Tibial nerve (tissue), 3 donors: ENCODE results near the gene CACNG1.

Source experiments
- CTCF ChIP-seq, 5 experiments: fragments of 200-600 bp in 3 of 5; fragments of 450-650 bp in 2 of 5; sonication (generic) in 3 of 5; IDR thresholded peaks; one replicate each; pipeline ENCODE4 v1.5.1; 2016 to 2019; ENCODE audit warnings: antibody characterized with exemption in 5 of 5, mild to moderate bottlenecking in 3 of 5, moderate library complexity in 2 of 5
- POLR2A ChIP-seq, 2 donors: fragments of 450-650 bp; IDR thresholded peaks; one replicate each; pipeline ENCODE4 v1.6.1; 2017; ENCODE audit warnings: antibody characterized with exemption in 2 of 2, mild to moderate bottlenecking in 2 of 2, moderate library complexity in 2 of 2

- TF ChIP-seq CTCF (IDR thresholded peaks at IDR 0.05) (no peak), POLR2A (IDR thresholded peaks at IDR 0.05) (no peak)
Measured at GRCh38 chr17:67066717-67067116, 22.4 kb downstream of the CACNG1 start.
